ENCODE results near the gene ZNF195.
A peak's percentile ranks its signal among the peaks of the same experiment; 100 is the strongest.
"Not testable (repeated sequence)": the region's sequence is repeated elsewhere in the genome, so short reads cannot be mapped to it uniquely, and the experiment has no call there.

ZNF195 gene

GRCh38 chr11:3378426-3379423 lies at the start of gene ZNF195:
ZNF195 (minus strand) TSS chr11:3379146; CDS start chr11:3379040, 106 bp downstream.
- peak; percentile 93 for DNase-seq

GRCh38 chr11:3428076-3428475 lies 49.1 kb upstream of the ZNF195 start:
- not testable (repeated sequence) for DNase-seq

- DNase-seq = not testable (repeated sequence)
Observed at GRCh38 chr11:3426541-3426940, 47.6 kb upstream of the ZNF195 start.

- DNase-seq = not testable (repeated sequence)
Observed at GRCh38 chr11:3423928-3424327, 45.0 kb upstream of the ZNF195 start.

GRCh38 chr11:3423138-3423731 lies 44.3 kb upstream of the ZNF195 start:
- DNase-seq = not testable (repeated sequence)

- DNase-seq = peak; percentile 79
Observed at GRCh38 chr11:3422380-3423137, 43.6 kb upstream of the ZNF195 start.

- not testable (repeated sequence) for DNase-seq
Observed at GRCh38 chr11:3421608-3422379, 42.8 kb upstream of the ZNF195 start.

- not testable (repeated sequence) for DNase-seq
Observed at GRCh38 chr11:3420281-3421042, 41.5 kb upstream of the ZNF195 start.

- DNase-seq = not testable (repeated sequence)
Observed at GRCh38 chr11:3419496-3419895, 40.5 kb upstream of the ZNF195 start.

GRCh38 chr11:3417047-3417446 lies 38.1 kb upstream of the ZNF195 start:
- peak; percentile 10 for DNase-seq

GRCh38 chr11:3415301-3415700 lies 36.4 kb upstream of the ZNF195 start:
- not testable (repeated sequence) for DNase-seq

- not testable (repeated sequence) for DNase-seq
Observed at GRCh38 chr11:3413666-3414065, 34.7 kb upstream of the ZNF195 start.

GRCh38 chr11:3412837-3413236 lies 33.9 kb upstream of the ZNF195 start:
- no peak for DNase-seq

- DNase-seq = peak; percentile 31
Observed at GRCh38 chr11:3408722-3409121, 29.8 kb upstream of the ZNF195 start.

GRCh38 chr11:3408058-3408605 lies 29.2 kb upstream of the ZNF195 start:
- not testable (repeated sequence) for DNase-seq

GRCh38 chr11:3406937-3407336 lies 28.0 kb upstream of the ZNF195 start:
- DNase-seq = not testable (repeated sequence)

GRCh38 chr11:3406223-3406875 lies 27.4 kb upstream of the ZNF195 start:
- not testable (repeated sequence) for DNase-seq

GRCh38 chr11:3404076-3404925 lies 25.4 kb upstream of the ZNF195 start:
- DNase-seq = not testable (repeated sequence)

GRCh38 chr11:3402861-3403250 lies 23.9 kb upstream of the ZNF195 start:
- DNase-seq = not testable (repeated sequence)
